OCI-LY3 (cell line): Measurements from ENCODE around the gene RAX2.

Experiments
- H2AFZ ChIP-seq: fragments of 200-600, 300-600 bp; shearing (Covaris generic); 2 replicates; pipeline ENCODE4 v1.6.0; 2014; ENCODE audit warnings: antibody characterized with exemption, low read depth, low read length
- H3K27ac ChIP-seq: fragments of 200-600, 300-600 bp; sonication (generic); 2 replicates; pipeline ENCODE4 v1.5.1; 2014; ENCODE audit warnings: mild to moderate bottlenecking, low read length, moderate library complexity, mixed read lengths
- H3K27me3 ChIP-seq: fragments of 200-600, 300-600 bp; sonication (generic); 2 replicates; pipeline ENCODE4 v1.6.1; 2014; ENCODE audit warnings: low read depth, low read length, mixed read lengths
- H3K36me3 ChIP-seq: fragments of 200-600, 300-600 bp; sonication (generic); replicated peaks from 2 replicates; pipeline ENCODE3; 2014; ENCODE audit warnings: low read depth, low read length, mixed read lengths
- H3K4me1 ChIP-seq: fragments of 300-600, 200-600 bp; sonication (generic); 2 replicates; pipeline ENCODE4 v1.6.1; 2014; ENCODE audit warnings: low read length, mixed read lengths
- H3K4me2 ChIP-seq: fragments of 200-600, 300-600 bp; sonication (generic); 2 replicates; pipeline ENCODE4 v1.6.1; 2014; ENCODE audit warnings: low read length, mixed read lengths
- H3K4me3 ChIP-seq: fragments of 300-600, 200-600 bp; sonication (generic); 2 replicates; pipeline ENCODE4 v1.5.1; 2014; ENCODE audit warnings: antibody characterized with exemption, mild to moderate bottlenecking, low read length, moderate library complexity
- H3K79me2 ChIP-seq: fragments of 300-600, 200-600 bp; shearing (Covaris generic); 2 replicates; pipeline ENCODE4 v1.6.1; 2014; ENCODE audit warnings: mild to moderate bottlenecking, low read length, mixed read lengths
- H3K9ac ChIP-seq: fragments of 300-600, 200-600 bp; shearing (Covaris generic); 2 replicates; pipeline ENCODE4 v1.6.0; 2014; ENCODE audit warnings: mild to moderate bottlenecking, low read length, moderate library complexity
- H3K9me3 ChIP-seq: fragments of 200-600, 300-600 bp; shearing (Covaris generic); 2 replicates; pipeline ENCODE4 v1.6.1; 2014; ENCODE audit warnings: low read length, mixed read lengths; ENCODE audit not compliant: insufficient read depth
- H4K20me1 ChIP-seq: fragments of 200-600, 300-600 bp; sonication (generic); 2 replicates; pipeline ENCODE4 v1.6.1; 2016; ENCODE audit warnings: low read length, mixed read lengths; ENCODE audit not compliant: insufficient read depth
- EZH2phosphoT487 ChIP-seq: fragments of 200-600 bp; shearing (Covaris generic); IDR thresholded peaks from 2 replicates; pipeline ENCODE4 v1.6.1; 2018; ENCODE audit warnings: antibody characterized with exemption, mixed run types, low read depth
- TF ChIP-seq, protein P1 (sequence below): fragments of 200-600, 300-600 bp; sonication (generic); IDR thresholded peaks from 2 replicates; pipeline ENCODE4 v1.5.1; 2014; ENCODE audit warnings: antibody characterized with exemption, low read length, low read depth

Gene RAX2

DNA sequence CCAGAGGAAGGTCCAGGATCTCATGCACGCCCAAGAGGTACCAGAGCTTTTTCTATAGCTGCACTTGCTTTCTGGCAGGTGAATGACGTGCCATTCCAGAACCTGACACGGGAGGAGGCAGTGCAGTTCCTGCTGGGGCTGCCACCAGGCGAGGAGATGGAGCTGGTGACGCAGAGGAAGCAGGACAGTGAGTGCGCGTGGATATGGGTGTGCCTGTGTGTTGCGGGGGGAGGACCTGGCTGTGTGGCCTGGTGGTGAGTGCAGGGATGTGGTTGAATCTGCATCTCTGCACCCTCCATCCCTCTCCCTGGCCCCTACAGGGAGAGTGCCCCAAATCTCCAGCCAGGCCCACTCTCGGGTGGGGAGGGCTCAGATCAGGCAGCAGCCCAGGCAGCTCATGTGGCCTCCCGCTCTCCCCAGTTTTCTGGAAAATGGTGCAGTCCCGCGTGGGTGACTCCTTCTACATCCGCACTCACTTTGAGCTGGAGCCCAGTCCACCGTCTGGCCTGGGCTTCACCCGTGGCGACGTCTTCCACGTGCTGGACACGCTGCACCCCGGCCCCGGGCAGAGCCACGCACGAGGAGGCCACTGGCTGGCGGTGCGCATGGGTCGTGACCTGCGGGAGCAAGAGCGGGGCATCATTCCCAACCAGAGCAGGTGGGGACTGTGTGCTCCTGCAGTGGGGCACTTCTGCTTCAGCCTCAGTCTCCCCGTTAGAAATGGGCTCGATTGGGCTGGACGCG lies 33.4 kb downstream of the RAX2 start:
- H2AFZ ChIP-seq: no peak overlapping the region
- no peaks in the 10 kb centered on the region for H3K4me1 ChIP-seq
- no peaks in the 10 kb centered on the region for H4K20me1 ChIP-seq
- H3K79me2 ChIP-seq: no peaks in the 10 kb centered on the region
- H3K9me3 ChIP-seq: no peaks in the 10 kb centered on the region
- no peak overlapping the region for H3K9ac ChIP-seq
- H3K27ac ChIP-seq: no peak overlapping the region
- H3K4me2 ChIP-seq: no peak overlapping the region
- no peak overlapping the region for H3K4me3 ChIP-seq
- H3K36me3 ChIP-seq: no peaks in the 10 kb centered on the region
- H3K27me3 ChIP-seq: no peaks in the 10 kb centered on the region
- TF ChIP-seq, protein P1, sequence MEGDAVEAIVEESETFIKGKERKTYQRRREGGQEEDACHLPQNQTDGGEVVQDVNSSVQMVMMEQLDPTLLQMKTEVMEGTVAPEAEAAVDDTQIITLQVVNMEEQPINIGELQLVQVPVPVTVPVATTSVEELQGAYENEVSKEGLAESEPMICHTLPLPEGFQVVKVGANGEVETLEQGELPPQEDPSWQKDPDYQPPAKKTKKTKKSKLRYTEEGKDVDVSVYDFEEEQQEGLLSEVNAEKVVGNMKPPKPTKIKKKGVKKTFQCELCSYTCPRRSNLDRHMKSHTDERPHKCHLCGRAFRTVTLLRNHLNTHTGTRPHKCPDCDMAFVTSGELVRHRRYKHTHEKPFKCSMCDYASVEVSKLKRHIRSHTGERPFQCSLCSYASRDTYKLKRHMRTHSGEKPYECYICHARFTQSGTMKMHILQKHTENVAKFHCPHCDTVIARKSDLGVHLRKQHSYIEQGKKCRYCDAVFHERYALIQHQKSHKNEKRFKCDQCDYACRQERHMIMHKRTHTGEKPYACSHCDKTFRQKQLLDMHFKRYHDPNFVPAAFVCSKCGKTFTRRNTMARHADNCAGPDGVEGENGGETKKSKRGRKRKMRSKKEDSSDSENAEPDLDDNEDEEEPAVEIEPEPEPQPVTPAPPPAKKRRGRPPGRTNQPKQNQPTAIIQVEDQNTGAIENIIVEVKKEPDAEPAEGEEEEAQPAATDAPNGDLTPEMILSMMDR: no peak

GRCh38 chr19:3737487-3738205 lies 34.4 kb downstream of the RAX2 start:
- no peaks in the 10 kb centered on the region for H3K79me2 ChIP-seq

DNA sequence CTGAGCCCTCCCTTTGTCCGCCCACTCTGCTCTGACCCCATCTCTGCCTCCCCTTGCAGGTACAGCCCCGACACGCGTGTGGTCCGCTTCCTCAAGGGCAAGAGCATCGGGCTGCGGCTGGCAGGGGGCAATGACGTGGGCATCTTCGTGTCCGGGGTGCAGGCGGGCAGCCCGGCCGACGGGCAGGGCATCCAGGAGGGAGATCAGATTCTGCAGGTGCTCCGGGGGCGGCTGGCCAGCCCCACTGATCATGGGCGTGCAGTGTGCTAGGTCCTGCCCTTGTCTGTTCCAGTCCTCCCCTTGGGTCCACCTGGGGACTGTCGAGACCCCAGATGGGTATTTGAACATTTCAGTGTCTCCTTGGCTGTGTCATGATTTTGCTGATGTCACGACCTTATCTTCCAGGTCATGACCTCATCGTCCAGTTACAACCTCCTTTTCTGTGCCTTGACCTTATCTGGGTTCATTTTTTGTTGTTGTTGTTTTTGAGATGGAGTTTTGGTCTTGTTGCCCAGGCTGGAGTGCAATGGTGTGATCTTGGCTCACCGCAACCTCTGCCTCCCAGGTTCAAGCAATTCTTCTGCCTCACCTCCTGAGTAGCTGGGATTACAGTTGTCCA lies 35.8 kb downstream of the RAX2 start:
- H3K4me3 ChIP-seq: no peak overlapping the region
- H3K9ac ChIP-seq: no peak overlapping the region
- no peaks in the 10 kb centered on the region for H3K36me3 ChIP-seq
- H3K27me3 ChIP-seq: no peaks in the 10 kb centered on the region
- no peak overlapping the region for H2AFZ ChIP-seq
- no peaks in the 10 kb centered on the region for H3K9me3 ChIP-seq
- H3K27ac ChIP-seq: no peak overlapping the region
- no peak for TF ChIP-seq EZH2phosphoT487
- TF ChIP-seq, protein P1: no peak
- H3K4me1 ChIP-seq: no peaks in the 10 kb centered on the region
- no peaks in the 10 kb centered on the region for H3K79me2 ChIP-seq
- H4K20me1 ChIP-seq: no peaks in the 10 kb centered on the region
- no peak overlapping the region for H3K4me2 ChIP-seq

More at GRCh38 chr19:3737487-3738205, 34.4 kb downstream of the RAX2 start:
- TF ChIP-seq EZH2phosphoT487: no peak
- TF ChIP-seq, protein P1: no peak
- Histone ChIP-seq H3K4me3 (no peak overlapping the region), H3K9me3 (no peaks in the 10 kb centered on the region), H3K27me3 (no peaks in the 10 kb centered on the region), H2AFZ (no peak overlapping the region), H3K4me1 (no peaks in the 10 kb centered on the region), H3K27ac (no peak overlapping the region), H4K20me1 (no peaks in the 10 kb centered on the region), H3K9ac (no peak overlapping the region), H3K36me3 (no peaks in the 10 kb centered on the region), H3K4me2 (no peak overlapping the region)

GRCh38 chr19:3734310-3734600 lies 37.8 kb downstream of the RAX2 start:
- Histone ChIP-seq H3K4me3 (no peak overlapping the region), H3K9ac (no peak overlapping the region)

More at GRCh38 chr19:3734310-3734600, 37.8 kb downstream of the RAX2 start:
- Histone ChIP-seq H3K4me2 (no peak overlapping the region), H3K27ac (no peak overlapping the region), H2AFZ (no peak overlapping the region), H3K9me3 (no peaks in the 10 kb centered on the region), H3K36me3 (no peaks in the 10 kb centered on the region), H3K79me2 (no peaks in the 10 kb centered on the region), H3K4me1 (no peaks in the 10 kb centered on the region), H3K27me3 (no peaks in the 10 kb centered on the region), H4K20me1 (no peaks in the 10 kb centered on the region)
- TF ChIP-seq EZH2phosphoT487: no peak
- TF ChIP-seq, protein P1: no peak
